ENCODE results near the gene DKKL1. TPM values are rescaled to one million over a fixed set of nuclear protein-coding genes. Genes with fewer than 3 reads are reported as not detected.

Gene DKKL1
- total and polyA plus RNA-seq, 2 experiments from 2014 or later = 2.2 to 6.0 TPM

DNA sequence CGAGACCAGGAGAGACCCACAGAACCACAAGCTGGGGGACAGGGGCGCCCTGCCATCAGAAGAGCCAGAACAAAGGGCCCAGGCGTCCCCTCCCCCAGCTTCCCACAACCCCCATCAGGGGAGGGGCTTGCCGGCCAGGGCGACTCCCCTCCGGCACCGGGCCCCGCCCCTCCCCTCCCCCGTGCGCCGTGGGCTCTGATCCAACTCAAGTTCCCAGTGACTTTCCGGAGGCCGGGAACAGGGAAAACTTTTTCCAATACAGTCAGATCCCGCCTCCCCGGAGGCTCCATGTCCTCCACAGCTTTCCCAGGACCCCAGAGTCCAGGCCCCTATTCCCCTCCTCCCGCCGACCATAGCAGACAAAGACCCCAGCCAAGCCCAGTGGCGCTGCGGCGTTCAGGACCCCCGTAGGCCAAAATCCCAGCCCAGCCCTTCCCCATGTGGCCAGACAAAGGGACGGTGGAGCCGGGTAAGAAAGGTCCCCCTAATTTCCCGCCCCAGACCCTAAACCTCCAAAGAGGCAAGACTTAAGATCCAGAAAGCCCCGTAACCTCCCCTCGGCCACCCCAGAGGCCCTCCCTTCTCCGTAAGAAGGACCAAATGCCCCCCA, 2.1 kb upstream of the DKKL1 start:
- peaks cover 41% of the 10 kb centered on the region for H3K79me2 ChIP-seq
- peak overlapping the region; percentile 98 for H3K27ac ChIP-seq
- no peaks in the 10 kb centered on the region for H3K36me3 ChIP-seq (replicated peaks; ENCODE audit: insufficient read depth, low read depth)
- H4K20me1 ChIP-seq (ENCODE audit: insufficient read depth, poor library complexity, severe bottlenecking) = peaks cover 3% of the 10 kb centered on the region
- H3K4me1 ChIP-seq (ENCODE audit: insufficient read depth) = no peaks in the 10 kb centered on the region
- peak overlapping the region; percentile 75 for H3K4me2 ChIP-seq
- H3K27me3 ChIP-seq = no peaks in the 10 kb centered on the region
- WGBS (ENCODE audit: low lambda C conversion rate, missing lambda C conversion rate) = 1% methylated on average over 16 of the region's 27 CpGs
- peak overlapping the region; percentile 8 for H2AFZ ChIP-seq
- DNase-seq (ENCODE audit: low spot score) = peak; percentile 94
- no peaks in the 10 kb centered on the region for H3K9me2 ChIP-seq (replicated peaks; ENCODE audit: insufficient read depth)
- TF ChIP-seq EZH2 (IDR thresholded peaks at IDR 0.05; ENCODE audit: borderline replicate concordance) (no peak), EZH2phosphoT487 (IDR thresholded peaks at IDR 0.05; ENCODE audit: low read depth, severe bottlenecking, unreplicated experiment) (no peak), CTCF (IDR thresholded peaks at IDR 0.05; ENCODE audit: poor library complexity) (no peak)
- no peaks in the 10 kb centered on the region for H3K9me3 ChIP-seq (ENCODE audit: low read depth)
- H3K4me3 ChIP-seq = peak overlapping the region; percentile 95

DNA sequence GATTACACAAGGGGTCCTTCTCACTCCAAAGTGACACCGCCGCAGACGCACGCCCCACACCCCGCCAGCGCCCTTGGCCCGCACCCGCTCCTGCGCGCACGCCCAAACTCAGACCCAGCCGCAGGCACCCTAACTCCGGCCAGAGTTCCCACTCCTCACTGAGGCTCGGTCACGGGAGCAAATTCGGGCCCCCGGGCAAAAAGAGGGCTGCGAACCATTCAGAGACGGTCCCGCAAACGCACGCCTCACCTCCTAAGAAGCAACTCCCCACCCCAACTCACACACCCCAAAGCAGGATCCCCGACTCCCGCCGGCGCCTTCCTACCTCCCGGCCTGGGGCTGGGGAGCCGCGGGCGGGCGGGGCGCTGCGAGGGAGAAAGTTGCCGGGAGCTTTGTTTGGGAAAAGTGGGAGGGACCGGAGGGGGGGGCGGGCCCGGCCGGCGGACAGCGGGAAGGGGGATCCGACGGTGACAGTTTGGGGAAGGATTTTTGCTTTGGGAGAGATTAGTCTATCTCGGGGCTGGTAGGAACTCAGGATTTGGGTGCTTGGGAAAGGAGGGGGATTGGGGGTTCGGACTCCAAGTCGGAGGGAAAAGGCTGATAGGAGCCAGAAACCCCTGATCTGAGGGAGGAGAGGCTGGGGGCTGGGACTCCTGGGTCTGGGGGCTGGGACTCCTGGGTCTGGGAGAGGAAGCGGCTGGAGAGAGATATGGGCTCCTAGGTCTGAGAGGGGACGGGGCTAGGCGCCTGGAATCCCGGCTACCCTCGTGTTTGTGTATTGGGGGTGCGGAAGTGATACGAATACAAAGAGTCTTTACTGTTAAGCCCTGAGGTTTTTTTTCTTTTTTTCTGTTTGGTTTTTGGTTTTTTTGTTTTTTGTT, 1.4 kb upstream of the DKKL1 start, which contains the start of gene TEAD2:
TSS of gene TEAD2 (minus strand) at position 369 of the 881 bp plus-strand sequence. CDS start 2,341 bp downstream, outside the sequence.
- Histone ChIP-seq H4K20me1 (ENCODE audit: insufficient read depth, poor library complexity, severe bottlenecking) (peaks cover 3% of the 10 kb centered on the region), H3K79me2 (peaks cover 41% of the 10 kb centered on the region), H3K27ac (peak within 1 kb of the TSS; percentile 98), H3K4me3 (peak within 1 kb of the TSS; percentile 95), H3K4me2 (peak within 1 kb of the TSS; percentile 75), H3K27me3 (no peaks in the 10 kb centered on the region), H3K36me3 (replicated peaks; ENCODE audit: insufficient read depth, low read depth) (no peaks in the 10 kb centered on the region), H3K9me2 (replicated peaks; ENCODE audit: insufficient read depth) (no peaks in the 10 kb centered on the region), H3K9me3 (ENCODE audit: low read depth) (no peaks in the 10 kb centered on the region), H2AFZ (peak within 1 kb of the TSS; percentile 8), H3K4me1 (ENCODE audit: insufficient read depth) (no peaks in the 10 kb centered on the region)
- DNase-seq (ENCODE audit: low spot score) = peak; percentile 85
- no peak for TF ChIP-seq EZH2 (IDR thresholded peaks at IDR 0.05; ENCODE audit: borderline replicate concordance)
- 2% methylated on average over 40 of the region's 52 CpGs for WGBS (ENCODE audit: low lambda C conversion rate, missing lambda C conversion rate)

DNA sequence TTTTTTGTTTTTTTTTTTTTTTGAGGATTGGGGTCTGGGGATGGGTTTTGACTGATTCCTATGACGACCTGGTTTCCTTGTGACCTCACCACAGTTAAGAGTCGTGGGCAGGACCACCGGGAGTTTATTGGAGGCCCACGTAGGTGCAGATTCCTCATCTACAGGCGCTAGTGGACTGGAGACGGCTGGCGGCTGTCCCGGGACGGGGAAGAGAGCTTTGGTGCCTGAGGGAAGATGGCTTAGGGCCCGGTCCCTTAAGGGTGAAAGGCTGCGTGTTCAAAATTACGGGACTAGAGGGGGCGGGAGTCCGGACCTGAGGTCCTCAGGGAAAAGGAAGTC, 779 bp upstream of the DKKL1 start:
- H3K4me3 ChIP-seq = peak overlapping the region; percentile 95
- no peaks in the 10 kb centered on the region for H3K36me3 ChIP-seq (replicated peaks; ENCODE audit: insufficient read depth, low read depth)
- no peaks in the 10 kb centered on the region for H3K4me1 ChIP-seq (ENCODE audit: insufficient read depth)
- H2AFZ ChIP-seq = peak overlapping the region; percentile 8
- no peaks in the 10 kb centered on the region for H3K27me3 ChIP-seq
- under 1% methylated on average over 14 of the region's 14 CpGs for WGBS (ENCODE audit: low lambda C conversion rate, missing lambda C conversion rate)
- TF ChIP-seq EZH2 (IDR thresholded peaks at IDR 0.05; ENCODE audit: borderline replicate concordance) = no peak
- TF ChIP-seq EZH2phosphoT487 (IDR thresholded peaks at IDR 0.05; ENCODE audit: low read depth, severe bottlenecking, unreplicated experiment) = no peak
- no peak for TF ChIP-seq CTCF (IDR thresholded peaks at IDR 0.05; ENCODE audit: poor library complexity)
- no peaks in the 10 kb centered on the region for H4K20me1 ChIP-seq (ENCODE audit: insufficient read depth, poor library complexity, severe bottlenecking)
- no peaks in the 10 kb centered on the region for H3K9me2 ChIP-seq (replicated peaks; ENCODE audit: insufficient read depth)
- no peaks in the 10 kb centered on the region for H3K9me3 ChIP-seq (ENCODE audit: low read depth)
- H3K27ac ChIP-seq = peak overlapping the region; percentile 98
- peaks cover 35% of the 10 kb centered on the region for H3K79me2 ChIP-seq
- peak; percentile 65 for DNase-seq (ENCODE audit: low spot score)
- peak overlapping the region; percentile 75 for H3K4me2 ChIP-seq
